Panc1 (cell line): ENCODE data around the gene CHST5. TPM values are rescaled to one million over a fixed set of nuclear protein-coding genes. Genes with fewer than 3 reads are reported as not detected.

ENCODE experiments used
- ATAC-seq: fragments of 200-7000 bp; cut with Tn5 transposase; 2 replicates; pipeline ENCODE4 v1.9.1; 2020; ENCODE audit warnings: mild to moderate bottlenecking, moderate library complexity
- BruUV-seq: library from RNA; stranded (reverse); fragments of 400-500 nt; replicated peaks from 2 replicates; lab custom pipeline; 2021; lab: Mats Ljungman, UMichigan
- CTCF ChIA-PET: fragments of 300-600 bp; sonication (Branson Sonifier 250); formaldehyde crosslinking; loops from one replicate; lab custom pipeline; 2022; ENCODE audit warnings: antibody characterized with exemption; lab: Charles Lee
- POLR2A ChIA-PET: fragments of 300-600 bp; sonication (Branson Sonifier 250); formaldehyde crosslinking; loops from one replicate; lab custom pipeline; 2022; ENCODE audit warnings: antibody characterized with exemption; lab: Charles Lee
- DNase-seq: peaks from one replicate; pipeline ENCODE4 v3.0.0-alpha.2; 2010; ENCODE audit warnings: low read depth, low spot score
- H3K27ac ChIP-seq: 2 replicates; pipeline ENCODE4 v1.5.1; 2011; ENCODE audit warnings: mild to moderate bottlenecking, low read length, inconsistent platforms
- H3K27me3 ChIP-seq: fragments of 200-500 bp; sonication (Bioruptor generic); 2 replicates; pipeline ENCODE4 v1.6.0; 2014; ENCODE audit warnings: low read length, inconsistent platforms; ENCODE audit not compliant: control insufficient read depth, insufficient read depth
- H3K36me3 ChIP-seq: fragments of 200-500 bp; sonication (Bioruptor generic); 2 replicates; pipeline ENCODE4 v1.5.1; 2014; ENCODE audit warnings: inconsistent platforms, mild to moderate bottlenecking, low read length, moderate library complexity; ENCODE audit not compliant: control insufficient read depth, insufficient read depth
- H3K4me1 ChIP-seq: 2 replicates; pipeline ENCODE4 v1.5.1; 2011; ENCODE audit warnings: inconsistent platforms, mild to moderate bottlenecking, low read length, moderate library complexity; ENCODE audit not compliant: control insufficient read depth, insufficient read depth
- H3K4me3 ChIP-seq, 2 experiments: 2 replicates each; pipeline ENCODE4 v1.5.1; 2011 to 2012; ENCODE audit warnings: low read depth in 2 of 2, low read length in 2 of 2, mild to moderate bottlenecking in 2 of 2, inconsistent platforms in 1 of 2, moderate library complexity in 1 of 2
- H3K9me3 ChIP-seq: fragments of 200-500 bp; sonication (Bioruptor generic); 2 replicates; pipeline ENCODE4 v1.5.1; 2014; ENCODE audit warnings: low read depth, mild to moderate bottlenecking, inconsistent platforms, low read length, moderate library complexity; ENCODE audit not compliant: control insufficient read depth, insufficient read depth
- CTCF ChIP-seq: fragments of 450-650 bp; IDR thresholded peaks from 2 replicates; pipeline ENCODE4 v1.5.1; 2017; ENCODE audit warnings: mild to moderate bottlenecking
- POLR2AphosphoS5 ChIP-seq: IDR thresholded peaks from 2 replicates; pipeline ENCODE4 v1.6.1; 2012; ENCODE audit warnings: mild to moderate bottlenecking, low read depth, low read length, moderate library complexity
- REST ChIP-seq, 2 experiments: IDR thresholded peaks; 2 replicates each; pipeline ENCODE4 v1.6.1; 2011 to 2012; ENCODE audit warnings: low read depth in 2 of 2, control low read depth in 1 of 2, low read length in 1 of 2, mild to moderate bottlenecking in 1 of 2, moderate library complexity in 1 of 2; ENCODE audit not compliant: insufficient read depth in 1 of 2
- SIN3A ChIP-seq: IDR thresholded peaks from 2 replicates; pipeline ENCODE4 v1.6.1; 2012; ENCODE audit warnings: low read depth, mild to moderate bottlenecking, low read length, moderate library complexity, borderline replicate concordance; ENCODE audit not compliant: insufficient read depth
- TCF7L2 ChIP-seq: IDR thresholded peaks from 2 replicates; pipeline ENCODE4 v1.6.1; 2011; ENCODE audit warnings: mild to moderate bottlenecking, low read depth, low read length, inconsistent platforms
- in situ Hi-C: cut with HindIII; loops from 2 replicates; pipeline ENCODE4 v1.10.0; 2016; ENCODE audit warnings: low sequenced_read_pairs, low pct_unique_long_range_greater_than_20kb
- intact Hi-C: fragments of 100-400 bp; cut with micrococcal nuclease; formaldehyde crosslinking; loops from one replicate; pipeline ENCODE4 v1.10.0; 2022; ENCODE audit not compliant: unreplicated experiment
- total RNA-seq: library from RNA; stranded (reverse); gene quantifications from one replicate; pipeline ENCODE4 v1.2.1, GENCODE V29; 2021; ENCODE audit not compliant: unreplicated experiment

Gene CHST5
- total RNA-seq, 1 experiment from 2014 or later: 0.15 TPM

- POLR2A ChIA-PET: no interaction called here
- TF ChIP-seq TCF7L2: no peak
- TF ChIP-seq POLR2AphosphoS5: no peak
- no peak for TF ChIP-seq REST (IDR thresholded peaks at IDR 0.05; ENCODE audit: insufficient read depth in 1 of 2, low read depth in 2 of 2, low read length in 1 of 2)
- no peak for TF ChIP-seq CTCF
- no peak for TF ChIP-seq SIN3A
- BruUV-seq: no TSS peak
- no peak for DNase-seq
- Histone ChIP-seq H3K4me3 (no peak overlapping the region), H3K27ac (no peak overlapping the region), H3K9me3 (no peaks in the 10 kb centered on the region), H3K27me3 (no peaks in the 10 kb centered on the region), H3K4me1 (no peaks in the 10 kb centered on the region), H3K36me3 (no peaks in the 10 kb centered on the region)
- intact Hi-C loops: loop anchor here (10.0 kb wide), 1 partner anchor 75 kb away; the partner anchor contains the start of gene TMEM231
- CTCF ChIA-PET: no interaction called here
- ATAC-seq: no peak
- in situ Hi-C loops: no loop called here
Measured at GRCh38 chr16:75479421-75479990, 56.4 kb downstream of the CHST5 start.

Other genes with a start within 250 kb of the CHST5 start
- 25.7 TPM for gene CFDP1, start 102.6 kb downstream of the CHST5 start, total RNA-seq
- gene TMEM170A, start 71.4 kb downstream of the CHST5 start, total RNA-seq: 19.0 TPM
- gene CHST6, start 40.7 kb downstream of the CHST5 start, total RNA-seq: 0.05 TPM
- gene TMEM231, start 20.1 kb upstream of the CHST5 start, total RNA-seq: 9.0 TPM
- gene GABARAPL2, start 30.3 kb upstream of the CHST5 start, total RNA-seq: 56.2 TPM
- 46.8 TPM for gene ADAT1, start 87.2 kb upstream of the CHST5 start, total RNA-seq
- gene KARS1, start 111.6 kb upstream of the CHST5 start, total RNA-seq: 119 TPM
- gene TERF2IP, start 111.7 kb upstream of the CHST5 start, total RNA-seq: 23.3 TPM
- not detected for gene CPHXL2, start 140.9 kb upstream of the CHST5 start, total RNA-seq
- not detected for gene DUXB, start 165.4 kb upstream of the CHST5 start, total RNA-seq
- not detected for gene CPHXL, start 190.4 kb upstream of the CHST5 start, total RNA-seq